IPS-NIHi7 (cell line): ENCODE data around the gene FAF2.
"Not testable (repeated sequence)": the region's sequence is repeated elsewhere in the genome, so short reads cannot be mapped to it uniquely, and the experiment has no call there.

Experiments used
- DNase-seq: peaks from one replicate; pipeline ENCODE4 v3.0.0; 2012; ENCODE audit warnings: mixed read lengths; ENCODE audit errors: extremely low spot score

The FAF2 gene

GRCh38 chr5:176418251-176418650 is 29.9 kb upstream of the FAF2 start:
- DNase-seq = no peak

DNA sequence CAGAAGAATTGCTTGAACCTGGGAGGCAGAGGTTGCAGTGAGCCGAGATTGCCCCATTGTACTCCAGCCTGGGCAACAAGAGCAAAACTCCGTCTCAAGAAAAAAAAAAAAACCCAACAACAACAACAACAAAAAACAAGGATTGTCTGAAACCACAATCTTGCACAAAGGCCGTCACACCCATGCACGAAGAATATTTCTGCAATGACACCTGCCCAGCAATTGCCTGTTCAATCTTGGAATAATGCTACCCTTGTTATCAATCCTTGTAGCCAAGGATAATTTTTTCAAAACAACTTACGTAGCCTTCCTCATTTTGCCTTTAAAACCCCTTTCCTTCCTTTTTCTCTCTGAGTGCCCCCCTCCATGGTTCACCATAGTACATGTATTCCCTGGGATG is 28.1 kb upstream of the FAF2 start:
- DNase-seq = no peak

DNA sequence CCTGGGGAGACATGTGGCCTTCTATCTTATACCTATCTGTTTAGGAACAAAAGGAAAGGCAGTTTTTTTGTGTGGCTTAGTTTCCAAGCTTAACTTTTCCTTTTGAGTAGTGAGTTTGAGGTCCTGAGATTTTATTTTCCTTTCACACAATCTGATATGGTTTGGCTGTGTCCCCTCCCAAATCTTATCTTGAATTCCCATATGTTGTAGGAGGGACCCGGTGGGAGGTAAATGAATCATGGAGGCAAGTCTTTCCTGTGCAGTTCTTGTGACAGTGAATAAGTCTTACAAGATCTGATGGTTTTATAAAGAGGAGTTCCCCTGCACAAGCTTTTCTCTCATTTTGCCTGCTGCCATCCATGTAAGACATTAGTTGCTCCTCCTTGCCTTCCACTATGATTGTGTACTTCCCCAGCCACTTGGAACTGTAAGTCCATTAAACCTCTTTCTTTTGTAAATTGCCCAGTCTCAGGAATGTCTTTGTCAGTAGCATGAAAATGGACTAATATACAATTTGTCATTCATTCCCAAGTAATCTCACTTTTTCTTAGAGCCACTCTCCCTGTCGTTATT is 27.1 kb upstream of the FAF2 start:
- DNase-seq = no peak

DNA sequence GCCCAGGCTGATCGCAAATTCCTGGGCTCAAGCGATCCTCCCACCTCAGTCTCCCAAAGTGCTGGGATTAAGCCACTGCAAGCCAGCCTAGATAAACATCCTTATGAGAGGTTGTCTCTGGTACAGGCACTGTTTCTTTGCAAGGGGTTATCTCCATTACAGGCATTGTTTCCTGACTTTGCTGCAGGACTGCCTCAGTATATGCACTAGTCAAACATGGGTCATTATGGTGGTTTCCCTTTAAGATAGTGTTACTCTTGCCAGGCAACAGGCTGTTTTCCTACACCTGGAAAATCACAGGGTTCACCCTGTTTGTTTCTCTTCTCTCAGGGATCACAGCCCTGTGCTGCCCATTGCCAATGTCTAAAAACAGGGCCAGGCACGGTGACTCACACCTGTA is 24.0 kb upstream of the FAF2 start:
- no peak for DNase-seq

DNA sequence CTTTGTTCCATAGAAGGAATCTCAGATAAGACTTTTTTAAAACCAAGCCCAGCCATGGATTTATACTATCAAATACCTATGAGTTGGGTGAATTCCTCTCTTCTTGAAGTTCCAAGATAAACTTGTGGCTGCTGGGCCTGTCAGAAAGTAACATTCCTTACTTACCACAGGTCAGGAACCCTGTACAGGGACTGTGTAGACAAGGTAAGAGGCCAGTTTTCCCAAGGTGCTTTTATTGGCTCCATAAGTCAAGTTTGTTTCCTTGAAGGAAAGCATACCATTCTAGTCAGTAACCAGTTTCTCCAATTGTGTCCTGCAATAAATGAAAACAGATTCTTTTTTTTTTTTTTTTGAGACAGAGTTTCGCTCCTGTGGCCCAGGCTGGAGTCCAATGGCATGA is 23.0 kb upstream of the FAF2 start:
- DNase-seq = no peak

- DNase-seq = no peak
These were observed 22.4 kb upstream of the FAF2 start for GRCh38 chr5:176425791-176426190.

DNA sequence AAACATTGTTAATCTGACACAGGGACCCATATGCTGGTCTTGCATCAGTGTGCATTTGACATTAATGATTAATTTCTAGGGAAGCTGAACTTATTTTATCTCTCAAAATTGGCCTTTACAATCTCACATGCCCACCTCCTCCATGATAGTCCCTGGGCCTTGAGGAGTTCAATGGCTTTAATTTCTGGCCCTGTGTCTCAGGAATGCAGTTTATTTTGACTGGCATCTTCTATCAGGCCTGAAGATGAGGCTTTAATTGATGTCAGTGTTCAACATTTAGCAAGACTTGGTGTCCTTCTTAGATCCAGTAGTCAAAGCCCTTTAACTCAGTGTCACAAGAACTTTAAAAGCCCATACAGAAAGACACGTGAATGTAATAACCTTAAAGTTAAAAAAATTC is 21.3 kb upstream of the FAF2 start:
- no peak for DNase-seq

- no peak for DNase-seq
These were observed 20.2 kb upstream of the FAF2 start for GRCh38 chr5:176427971-176428370.

- DNase-seq = no peak
These were observed 18.2 kb upstream of the FAF2 start for GRCh38 chr5:176429972-176430371.

GRCh38 chr5:176432707-176433106 is 15.5 kb upstream of the FAF2 start:
- no peak for DNase-seq

GRCh38 chr5:176436656-176437055 is 11.5 kb upstream of the FAF2 start:
- DNase-seq = no peak

GRCh38 chr5:176438959-176439757 is 9.0 kb upstream of the FAF2 start:
- DNase-seq = peak; percentile 19

GRCh38 chr5:176440927-176441706 is 7.1 kb upstream of the FAF2 start:
- DNase-seq = no peak

DNA sequence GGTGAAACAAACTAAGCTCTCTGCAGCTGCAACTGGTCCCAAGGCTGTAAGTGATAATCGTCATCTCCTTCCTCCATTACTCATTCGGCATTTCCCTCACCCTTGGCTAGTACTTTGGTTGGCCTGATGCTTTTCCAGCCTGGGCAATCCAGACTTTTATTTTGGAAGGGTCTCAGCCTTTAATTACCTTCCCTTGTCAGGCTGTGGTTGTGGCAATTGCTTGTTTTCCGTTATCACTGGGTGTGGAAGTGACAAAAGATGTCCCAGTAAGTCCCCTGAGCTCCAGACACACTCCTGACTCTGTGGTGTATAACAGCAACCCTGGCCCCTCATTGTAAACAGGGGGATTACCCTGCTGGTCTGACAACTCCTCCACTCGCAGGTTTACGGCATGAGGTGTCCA is 6.3 kb upstream of the FAF2 start:
- DNase-seq = peak; percentile 29

DNA sequence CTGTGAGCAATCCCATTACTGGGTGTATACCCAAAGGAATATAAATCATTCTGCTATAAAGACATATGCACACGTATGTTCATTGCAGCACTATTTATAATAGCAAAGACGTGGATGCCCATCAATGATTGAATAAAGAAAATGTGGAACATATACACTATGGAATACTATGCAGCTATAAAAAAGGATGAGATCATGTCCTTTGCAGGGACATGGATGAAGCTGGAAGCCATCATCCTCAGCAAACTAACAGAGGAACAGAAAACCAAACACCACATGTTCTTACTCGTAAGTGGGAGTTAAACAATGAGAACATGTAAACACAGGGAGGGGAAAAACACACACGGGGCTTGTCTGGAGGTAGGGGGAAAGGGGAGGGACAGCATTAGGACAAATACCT is 5.3 kb upstream of the FAF2 start:
- DNase-seq = not testable (repeated sequence)

GRCh38 chr5:176444742-176445141 is 3.4 kb upstream of the FAF2 start:
- DNase-seq = no peak

GRCh38 chr5:176446028-176446665 is 2.0 kb upstream of the FAF2 start:
- no peak for DNase-seq

GRCh38 chr5:176446884-176447590 is 1.1 kb upstream of the FAF2 start:
- DNase-seq = no peak

DNA sequence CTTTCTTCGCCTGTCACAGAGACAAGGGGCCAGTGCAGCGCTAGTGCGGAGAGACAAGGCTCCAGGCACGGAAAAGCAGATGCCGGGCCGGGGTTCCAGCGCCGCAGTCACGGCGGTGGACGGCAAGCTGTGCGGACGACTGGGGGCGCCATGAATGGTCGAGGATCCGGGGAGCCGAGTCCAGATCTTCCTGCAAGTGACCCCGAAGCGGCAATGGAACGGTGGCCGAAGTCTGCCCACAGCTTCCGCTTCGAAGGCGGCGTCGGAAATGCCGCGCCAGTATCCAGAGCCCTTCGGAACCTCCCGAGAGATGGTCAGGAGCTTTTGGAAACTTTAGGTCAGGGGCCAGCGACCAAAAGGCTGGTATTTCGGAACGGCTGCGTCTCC is 601 bp upstream of the FAF2 start:
- no peak for DNase-seq

DNA sequence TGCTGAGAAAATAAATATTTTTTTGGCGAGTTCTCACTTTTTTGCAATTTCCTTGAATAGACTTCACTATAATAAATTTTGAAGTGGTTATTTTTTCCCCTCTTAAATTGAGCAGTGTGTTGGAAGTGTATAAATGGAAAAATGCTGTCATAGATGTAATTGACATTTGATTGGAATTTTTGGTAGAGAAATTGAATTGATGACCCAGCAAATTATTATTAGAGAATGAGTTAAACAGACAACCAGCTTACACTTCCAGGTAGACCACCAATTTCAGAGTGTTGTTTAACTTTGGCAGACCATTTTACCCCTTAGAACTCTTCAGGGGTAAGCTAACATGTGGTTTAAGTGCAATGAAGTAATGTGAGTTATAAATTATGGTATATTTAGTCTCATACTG is 1.9 kb downstream of the FAF2 start:
- no peak for DNase-seq

DNA sequence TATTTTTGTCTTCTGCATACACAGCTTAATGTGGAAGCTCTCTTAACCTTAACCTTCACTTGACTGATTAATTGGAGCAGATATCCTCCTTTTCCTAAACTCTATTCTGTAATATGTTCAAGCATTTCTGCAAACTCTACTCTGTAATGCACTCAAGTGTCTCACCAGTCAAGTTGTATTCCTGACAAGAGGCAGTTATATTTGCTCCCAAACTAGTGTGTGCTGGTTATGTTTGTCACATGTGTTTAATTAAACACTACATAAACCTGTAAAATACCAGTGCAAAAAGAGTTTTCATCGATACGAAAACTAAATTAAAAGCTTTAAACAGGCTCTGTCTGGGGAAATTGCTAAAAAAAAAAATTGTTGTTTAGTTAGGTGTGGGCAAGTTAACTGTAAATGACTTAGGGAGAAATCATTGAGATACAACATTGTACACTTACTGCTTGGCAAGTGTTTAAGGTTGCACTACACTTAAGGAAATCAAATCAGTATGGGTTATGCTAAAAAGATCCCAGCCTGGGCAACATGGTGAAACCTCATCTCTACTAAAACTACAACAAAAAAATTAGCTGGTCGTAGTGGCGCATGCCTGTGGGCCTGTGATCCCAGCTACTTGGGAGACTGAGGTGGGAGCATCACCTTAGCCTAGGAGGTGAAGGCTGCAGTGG is 6.7 kb downstream of the FAF2 start:
- no peak for DNase-seq
